Activated CD8-positive, alpha-beta T cell treated with anti-CD3 and anti-CD28 coated beads, Interleukin-2, amount 10 ng/mL, durations not matched to agents 7 days and 5 days (primary cell): ENCODE data around the gene RND3. TPM values are rescaled to one million over a fixed set of nuclear protein-coding genes. Genes with fewer than 3 reads are reported as not detected.

Experiments
- ATAC-seq: fragments of 150-1000 bp; cut with Tn5 transposase; one replicate; pipeline ENCODE4 v1.10.0; 2021; ENCODE audit warnings: moderate library complexity
- CTCF ChIA-PET: fragments of 350-600 bp; sonication (Branson Sonifier 250); formaldehyde crosslinking; loops from one replicate; lab custom pipeline; 2021; ENCODE audit warnings: antibody characterized with exemption; lab: Charles Lee
- POLR2A ChIA-PET: fragments of 350-600 bp; sonication (Branson Sonifier 250); formaldehyde crosslinking; loops from one replicate; lab custom pipeline; 2021; ENCODE audit warnings: antibody characterized with exemption; lab: Charles Lee
- DNase-seq: peaks from one replicate; pipeline ENCODE4 v3.0.0-alpha.2; 2020
- H3K27ac Mint-ChIP-seq: one replicate; pipeline ENCODE4 v1.8.0; 2021; ENCODE audit warnings: mild to moderate bottlenecking, mixed read lengths
- H3K27me3 Mint-ChIP-seq: one replicate; pipeline ENCODE4 v1.8.0; 2021; ENCODE audit warnings: low read depth, mixed read lengths
- H3K36me3 Mint-ChIP-seq: one replicate; pipeline ENCODE4 v1.8.0; 2021; ENCODE audit warnings: low read depth, mixed read lengths
- H3K4me1 Mint-ChIP-seq: one replicate; pipeline ENCODE4 v1.8.0; 2021; ENCODE audit warnings: low read depth, mixed read lengths
- H3K4me3 Mint-ChIP-seq: one replicate; pipeline ENCODE4 v1.8.0; 2021; ENCODE audit warnings: mild to moderate bottlenecking, mixed read lengths
- H3K9me3 Mint-ChIP-seq: one replicate; pipeline ENCODE4 v1.8.0; 2022; ENCODE audit warnings: mixed read lengths; ENCODE audit not compliant: insufficient read depth
- total RNA-seq, 2 experiments: library from RNA; stranded (reverse); gene quantifications; one replicate each; pipeline ENCODE4 v1.2.3, GENCODE V29; 2021

RND3 gene
- total RNA-seq, 2 experiments from 2014 or later, result not detected

DNA sequence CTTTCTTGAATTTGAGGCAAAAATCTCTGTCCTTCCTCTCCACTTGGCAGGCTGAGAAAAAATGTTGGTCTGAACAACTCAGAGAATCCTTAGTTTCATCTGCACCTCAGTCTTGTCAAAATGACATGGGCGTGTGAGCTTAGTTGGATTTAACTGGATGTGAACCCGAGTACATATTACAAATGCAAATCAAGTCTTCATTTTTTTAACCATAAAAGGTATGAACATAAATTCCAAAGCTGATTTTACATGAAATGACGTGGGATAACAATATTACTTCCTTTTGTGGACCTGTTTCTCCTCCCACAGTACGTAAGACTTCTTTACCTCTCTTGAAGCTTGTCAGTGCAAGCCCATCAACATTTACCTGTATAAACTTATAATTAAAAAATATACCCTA lies 32.6 kb upstream of the RND3 start:
- Mint-ChIP-seq H3K4me1 (no peaks in the 10 kb centered on the region), H3K27me3 (no peaks in the 10 kb centered on the region), H3K27ac (no peak overlapping the region), H3K4me3 (no peak overlapping the region), H3K9me3 (no peaks in the 10 kb centered on the region), H3K36me3 (no peaks in the 10 kb centered on the region)
- DNase-seq (no peak), ATAC-seq (no peak)
- POLR2A ChIA-PET, result no interaction called here
- CTCF ChIA-PET, result no interaction called here

DNA sequence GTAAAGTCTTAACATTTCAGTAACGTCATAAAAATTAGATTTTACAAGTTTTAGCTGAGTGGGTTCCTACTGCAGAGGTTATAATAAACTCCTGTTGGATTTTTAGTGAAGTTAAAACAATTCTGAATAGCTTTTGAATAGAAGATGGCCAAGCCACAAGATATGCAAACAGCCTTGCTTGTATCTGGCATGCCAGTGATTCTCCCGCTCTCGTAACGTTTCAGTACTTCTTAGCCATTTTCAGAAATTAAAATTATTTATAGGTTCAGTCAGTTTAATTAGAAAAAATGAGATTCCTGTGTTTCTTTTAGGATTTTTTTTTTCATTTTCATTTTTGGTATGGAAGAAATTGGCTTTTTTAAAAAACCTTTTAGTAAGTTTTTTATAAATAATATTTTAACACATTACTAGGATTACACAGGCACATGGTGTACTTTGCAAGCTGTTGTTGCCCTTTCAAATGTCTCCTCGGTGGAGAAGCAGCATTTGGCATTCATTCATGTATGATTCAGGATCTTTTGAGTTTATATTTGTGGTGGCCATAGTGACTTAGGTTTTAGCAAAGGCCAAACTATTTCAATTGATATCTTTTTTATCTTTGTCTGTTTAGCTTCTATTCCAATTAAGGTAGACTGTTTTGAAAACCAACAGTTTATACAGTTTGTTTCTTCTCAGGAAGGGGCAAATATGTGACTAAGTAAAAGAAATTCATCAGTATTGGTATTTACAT lies 30.6 kb upstream of the RND3 start:
- POLR2A ChIA-PET, result no interaction called here
- CTCF ChIA-PET, result no interaction called here
- no peaks in the 10 kb centered on the region for H3K9me3 Mint-ChIP-seq
- no peak for DNase-seq
- H3K36me3 Mint-ChIP-seq, result no peaks in the 10 kb centered on the region
- ATAC-seq, result no peak
- no peaks in the 10 kb centered on the region for H3K4me1 Mint-ChIP-seq
- no peaks in the 10 kb centered on the region for H3K27me3 Mint-ChIP-seq
- no peak overlapping the region for H3K27ac Mint-ChIP-seq
- H3K4me3 Mint-ChIP-seq, result no peak overlapping the region

DNA sequence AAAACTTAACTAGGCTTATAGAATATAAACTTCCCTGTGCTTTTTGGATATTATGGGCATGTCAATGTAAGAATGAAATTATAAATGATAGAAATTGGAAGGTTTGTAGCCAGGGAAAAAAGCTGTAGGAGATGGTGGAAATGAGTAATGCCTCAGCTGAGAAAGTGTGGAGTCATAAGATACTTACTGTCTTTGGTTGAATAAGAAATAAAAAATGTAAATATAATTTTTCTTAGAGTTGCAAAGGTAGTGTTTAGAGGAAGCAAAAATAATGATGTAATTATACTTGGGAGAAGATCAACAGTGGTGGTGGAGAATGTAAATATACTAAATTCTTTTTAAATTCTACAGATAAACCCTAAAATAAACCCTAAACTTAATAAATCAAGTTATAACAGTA lies 26.2 kb upstream of the RND3 start:
- POLR2A ChIA-PET, result interaction anchor here (0.6 kb wide), 1 partner anchor 101 kb away, joined by 3 read pairs; no protein-coding TSS in a partner anchor
- H3K4me1 Mint-ChIP-seq, result no peaks in the 10 kb centered on the region

DNA sequence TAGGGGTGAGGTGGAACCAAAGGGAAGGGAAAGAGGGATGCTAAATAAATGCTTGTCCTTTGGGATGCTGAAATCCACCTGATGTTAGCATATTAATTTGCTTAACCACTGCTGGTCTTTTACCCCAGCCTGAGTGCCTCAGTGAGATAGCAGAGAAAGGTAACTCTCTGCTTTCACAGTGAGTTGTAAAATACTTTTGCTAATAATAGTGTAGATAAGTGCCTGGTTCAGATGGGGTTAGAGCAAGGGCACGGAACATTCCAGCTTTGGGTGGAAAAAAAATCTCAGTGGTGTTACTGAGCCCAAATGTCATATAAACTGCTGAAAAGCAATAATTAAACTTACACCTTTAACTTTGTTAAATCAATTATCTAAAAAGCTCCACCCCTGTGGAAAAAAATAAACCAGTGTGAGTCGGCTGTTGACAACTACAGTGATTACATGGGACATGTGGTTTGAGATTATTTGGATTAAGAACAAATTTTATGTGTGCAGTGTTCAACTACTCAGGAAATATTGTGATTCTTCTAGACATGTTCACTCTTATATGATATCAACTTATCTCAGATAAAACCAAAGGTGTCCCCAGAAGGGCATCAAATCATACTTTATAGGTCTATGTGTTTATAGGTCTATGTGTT lies 21.1 kb upstream of the RND3 start:
- ChIA-PET CTCF (no interaction called here), POLR2A (no interaction called here)
- H3K4me1 Mint-ChIP-seq, result no peaks in the 10 kb centered on the region
- DNase-seq (no peak), ATAC-seq (no peak)
- no peak overlapping the region for H3K27ac Mint-ChIP-seq
- no peaks in the 10 kb centered on the region for H3K27me3 Mint-ChIP-seq
- no peak overlapping the region for H3K4me3 Mint-ChIP-seq
- no peaks in the 10 kb centered on the region for H3K9me3 Mint-ChIP-seq
- H3K36me3 Mint-ChIP-seq, result no peaks in the 10 kb centered on the region

More for the DNA sequence above, 26.2 kb upstream of the RND3 start:
- ATAC-seq, result no peak
- Mint-ChIP-seq H3K27ac (no peak overlapping the region), H3K4me3 (no peak overlapping the region), H3K36me3 (no peaks in the 10 kb centered on the region), H3K27me3 (no peaks in the 10 kb centered on the region), H3K9me3 (no peaks in the 10 kb centered on the region)
- CTCF ChIA-PET, result no interaction called here
- DNase-seq, result no peak

- H3K27ac Mint-ChIP-seq, result no peak overlapping the region
- H3K4me3 Mint-ChIP-seq, result no peak overlapping the region
- ATAC-seq (no peak), DNase-seq (no peak)
- ChIA-PET POLR2A (no interaction called here), CTCF (no interaction called here)
- H3K4me1 Mint-ChIP-seq, result no peaks in the 10 kb centered on the region
- no peaks in the 10 kb centered on the region for H3K9me3 Mint-ChIP-seq
- no peaks in the 10 kb centered on the region for H3K27me3 Mint-ChIP-seq
- H3K36me3 Mint-ChIP-seq, result no peaks in the 10 kb centered on the region
These were observed 19.6 kb upstream of the RND3 start for GRCh38 chr2:150507071-150507470.

DNA sequence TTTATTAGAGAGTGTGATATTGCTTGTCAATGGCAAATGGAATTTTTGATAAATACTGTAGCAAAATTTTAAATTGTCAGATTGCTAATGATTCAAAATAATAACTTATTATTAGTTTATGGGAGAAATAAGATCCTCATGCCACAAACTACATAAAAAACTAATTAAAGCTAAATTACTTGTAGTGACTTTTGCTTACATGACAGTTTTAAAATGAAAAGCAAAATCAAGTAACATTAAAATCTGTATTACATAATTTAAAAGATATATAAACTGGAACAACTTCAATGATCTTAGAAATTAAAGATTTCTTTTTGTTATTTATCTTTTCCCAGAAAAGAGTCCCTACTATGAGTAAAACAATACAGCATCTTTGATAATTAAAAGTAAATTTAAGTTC lies 17.7 kb upstream of the RND3 start:
- no peaks in the 10 kb centered on the region for H3K36me3 Mint-ChIP-seq
- CTCF ChIA-PET, result no interaction called here
- no peaks in the 10 kb centered on the region for H3K9me3 Mint-ChIP-seq
- POLR2A ChIA-PET, result no interaction called here
- DNase-seq (no peak), ATAC-seq (no peak)
- H3K4me3 Mint-ChIP-seq, result no peak overlapping the region
- no peaks in the 10 kb centered on the region for H3K27me3 Mint-ChIP-seq
- H3K4me1 Mint-ChIP-seq, result no peaks in the 10 kb centered on the region
- no peak overlapping the region for H3K27ac Mint-ChIP-seq

DNA sequence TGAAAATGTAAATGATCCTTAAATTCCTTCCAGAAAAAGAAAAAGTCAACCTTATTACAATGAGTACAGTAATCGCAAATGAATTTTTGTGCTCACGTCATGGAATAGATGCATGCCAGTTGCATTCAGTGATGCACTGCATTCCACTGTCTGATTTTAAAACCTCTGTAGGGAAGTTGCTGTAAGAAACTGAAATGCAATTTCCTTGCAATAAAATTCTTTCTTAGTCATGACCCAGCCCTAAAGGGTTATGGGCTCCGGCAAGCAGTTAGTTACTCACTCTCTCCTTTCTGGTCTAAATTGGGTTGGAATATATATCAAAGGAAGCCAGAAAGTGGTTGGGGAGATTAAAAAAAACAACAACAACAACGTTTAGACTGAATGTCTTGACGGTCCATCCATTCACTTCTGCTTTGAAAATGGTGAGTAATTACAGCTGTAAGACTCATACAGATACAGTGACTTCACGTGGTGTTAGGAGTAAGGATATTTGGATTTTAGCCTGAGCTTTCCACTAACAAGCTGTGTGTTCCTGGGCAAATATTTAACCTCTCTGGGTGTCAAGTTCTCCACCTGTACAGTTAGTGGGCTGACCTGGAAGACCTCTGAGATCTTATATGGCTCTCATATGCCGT lies 8.6 kb upstream of the RND3 start:
- Mint-ChIP-seq H3K9me3 (no peaks in the 10 kb centered on the region), H3K4me3 (no peak overlapping the region), H3K4me1 (no peaks in the 10 kb centered on the region), H3K36me3 (no peaks in the 10 kb centered on the region), H3K27ac (no peak overlapping the region), H3K27me3 (no peaks in the 10 kb centered on the region)
- no peak for ATAC-seq
- POLR2A ChIA-PET, result no interaction called here
- no peak for DNase-seq
- CTCF ChIA-PET, result no interaction called here

DNA sequence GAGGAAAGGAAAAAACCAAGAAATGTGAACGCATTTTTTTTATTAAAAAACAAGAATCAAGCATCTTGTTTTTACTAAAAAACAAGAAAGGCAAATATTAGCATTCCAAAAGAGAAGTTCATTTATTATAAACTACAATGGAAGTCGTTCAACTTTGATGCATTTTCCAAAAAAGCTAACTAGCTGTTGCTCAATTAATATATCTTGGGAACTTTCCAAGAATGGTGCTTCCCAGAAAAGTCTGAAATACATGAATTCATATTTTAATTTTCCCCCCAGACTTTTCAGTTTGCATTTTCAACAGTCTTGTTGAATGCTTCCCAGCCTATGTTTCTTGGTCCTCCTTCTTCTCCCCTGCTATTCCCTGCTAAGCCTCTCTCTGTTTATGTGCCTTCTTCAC lies 7.5 kb upstream of the RND3 start:
- no peak overlapping the region for H3K4me3 Mint-ChIP-seq
- H3K9me3 Mint-ChIP-seq, result no peaks in the 10 kb centered on the region
- ChIA-PET POLR2A (no interaction called here), CTCF (no interaction called here)
- H3K27ac Mint-ChIP-seq, result no peak overlapping the region
- H3K36me3 Mint-ChIP-seq, result no peaks in the 10 kb centered on the region
- no peaks in the 10 kb centered on the region for H3K4me1 Mint-ChIP-seq
- DNase-seq, result no peak
- no peaks in the 10 kb centered on the region for H3K27me3 Mint-ChIP-seq
- ATAC-seq, result no peak

- ATAC-seq (no peak), DNase-seq (no peak)
- H3K27ac Mint-ChIP-seq, result no peak overlapping the region
- no peak overlapping the region for H3K4me3 Mint-ChIP-seq
- ChIA-PET POLR2A (no interaction called here), CTCF (no interaction called here)
- no peaks in the 10 kb centered on the region for H3K36me3 Mint-ChIP-seq
- no peaks in the 10 kb centered on the region for H3K9me3 Mint-ChIP-seq
- H3K27me3 Mint-ChIP-seq, result no peaks in the 10 kb centered on the region
- H3K4me1 Mint-ChIP-seq, result no peaks in the 10 kb centered on the region
These were observed 6.9 kb upstream of the RND3 start for GRCh38 chr2:150494234-150494945.

DNA sequence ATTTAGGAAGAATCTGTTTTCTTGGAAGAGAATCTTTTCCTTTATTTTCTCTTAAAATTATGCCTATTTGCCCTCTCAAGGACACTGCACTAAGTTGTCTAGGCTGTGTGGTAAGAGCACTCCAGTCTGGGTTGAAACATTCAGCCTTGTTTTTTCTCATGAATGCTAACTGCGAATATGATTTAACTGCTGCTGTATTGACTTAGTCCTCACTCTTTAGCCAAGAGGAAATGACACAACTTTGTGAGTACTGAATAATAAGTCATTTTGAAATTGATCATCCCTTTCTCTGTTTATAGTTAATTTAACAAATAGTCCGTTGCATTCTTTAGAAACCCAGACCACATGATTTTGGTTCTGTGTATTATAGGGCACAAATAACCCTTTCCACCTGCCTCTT lies 4.5 kb upstream of the RND3 start:
- CTCF ChIA-PET, result no interaction called here
- Mint-ChIP-seq H3K9me3 (no peaks in the 10 kb centered on the region), H3K27ac (no peak overlapping the region), H3K36me3 (no peaks in the 10 kb centered on the region), H3K4me1 (peaks cover 2% of the 10 kb centered on the region), H3K27me3 (peaks cover 12% of the 10 kb centered on the region), H3K4me3 (no peak overlapping the region)
- no peak for ATAC-seq
- POLR2A ChIA-PET, result no interaction called here
- DNase-seq, result no peak

- POLR2A ChIA-PET, result no interaction called here
These were observed 4.0 kb upstream of the RND3 start for GRCh38 chr2:150491430-150491829.

GRCh38 chr2:150490466-150490865 lies 3.0 kb upstream of the RND3 start:
- CTCF ChIA-PET, result no interaction called here

More at GRCh38 chr2:150491430-150491829, 4.0 kb upstream of the RND3 start:
- Mint-ChIP-seq H3K36me3 (no peaks in the 10 kb centered on the region), H3K4me1 (peaks cover 7% of the 10 kb centered on the region), H3K27ac (no peak overlapping the region), H3K9me3 (no peaks in the 10 kb centered on the region), H3K4me3 (no peak overlapping the region), H3K27me3 (peaks cover 17% of the 10 kb centered on the region)
- DNase-seq, result no peak
- ATAC-seq, result no peak
- CTCF ChIA-PET, result no interaction called here

More at GRCh38 chr2:150490466-150490865, 3.0 kb upstream of the RND3 start:
- ATAC-seq, result no peak
- Mint-ChIP-seq H3K4me1 (peaks cover 14% of the 10 kb centered on the region), H3K27ac (no peak overlapping the region), H3K9me3 (no peaks in the 10 kb centered on the region), H3K4me3 (no peak overlapping the region), H3K27me3 (peaks cover 27% of the 10 kb centered on the region), H3K36me3 (no peaks in the 10 kb centered on the region)
- POLR2A ChIA-PET, result no interaction called here
- DNase-seq, result no peak
